GM12801 (cell line): ENCODE data around the gene OSBPL5.

Source experiments
- TF ChIP-seq, protein P1 (sequence below): IDR thresholded peaks from one replicate; pipeline ENCODE4 v1.5.1; 2011; ENCODE audit warnings: control low read depth; ENCODE audit not compliant: insufficient read length; ENCODE audit errors: extremely low read depth

The OSBPL5 gene

DNA sequence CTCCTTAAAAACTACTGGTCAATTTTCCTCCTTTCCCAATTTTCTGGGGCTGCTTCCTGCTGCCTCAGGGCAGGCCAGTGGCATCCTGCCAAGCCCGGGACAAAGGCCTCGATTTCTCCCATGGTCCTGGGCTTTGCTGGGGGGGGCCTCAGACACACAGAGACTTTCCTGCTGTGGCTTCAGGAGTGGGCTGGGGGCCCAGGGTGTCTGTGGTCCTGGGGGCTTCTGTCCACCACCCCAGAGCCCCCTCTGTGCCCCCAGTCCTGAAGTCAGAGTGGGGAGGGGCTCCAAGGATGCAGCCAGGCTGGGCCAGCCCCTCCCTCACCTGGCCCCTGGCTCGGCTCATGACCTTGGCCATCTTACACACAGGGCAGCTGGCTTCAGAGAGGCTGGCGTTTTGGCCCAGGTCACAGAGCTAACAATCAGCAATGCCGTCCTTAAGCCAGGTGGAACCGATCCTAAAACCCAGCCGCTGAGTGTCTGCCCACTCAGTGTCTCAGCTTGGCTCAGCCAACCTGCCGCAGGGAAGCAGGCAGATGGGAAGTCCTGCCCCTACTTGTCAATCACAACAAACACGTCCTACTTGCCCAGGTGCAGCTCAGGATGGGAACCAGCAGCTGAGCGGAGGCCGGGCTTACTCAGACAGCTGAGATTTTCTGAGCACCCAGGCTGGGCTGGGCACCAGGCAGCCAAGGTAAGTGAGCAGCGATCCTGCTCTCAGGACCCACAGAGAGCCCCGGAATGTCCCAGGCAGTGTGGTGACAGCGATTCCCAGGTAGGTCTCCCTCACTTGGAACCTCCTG lies 34.6 kb downstream of the OSBPL5 start:
- TF ChIP-seq, protein P1, sequence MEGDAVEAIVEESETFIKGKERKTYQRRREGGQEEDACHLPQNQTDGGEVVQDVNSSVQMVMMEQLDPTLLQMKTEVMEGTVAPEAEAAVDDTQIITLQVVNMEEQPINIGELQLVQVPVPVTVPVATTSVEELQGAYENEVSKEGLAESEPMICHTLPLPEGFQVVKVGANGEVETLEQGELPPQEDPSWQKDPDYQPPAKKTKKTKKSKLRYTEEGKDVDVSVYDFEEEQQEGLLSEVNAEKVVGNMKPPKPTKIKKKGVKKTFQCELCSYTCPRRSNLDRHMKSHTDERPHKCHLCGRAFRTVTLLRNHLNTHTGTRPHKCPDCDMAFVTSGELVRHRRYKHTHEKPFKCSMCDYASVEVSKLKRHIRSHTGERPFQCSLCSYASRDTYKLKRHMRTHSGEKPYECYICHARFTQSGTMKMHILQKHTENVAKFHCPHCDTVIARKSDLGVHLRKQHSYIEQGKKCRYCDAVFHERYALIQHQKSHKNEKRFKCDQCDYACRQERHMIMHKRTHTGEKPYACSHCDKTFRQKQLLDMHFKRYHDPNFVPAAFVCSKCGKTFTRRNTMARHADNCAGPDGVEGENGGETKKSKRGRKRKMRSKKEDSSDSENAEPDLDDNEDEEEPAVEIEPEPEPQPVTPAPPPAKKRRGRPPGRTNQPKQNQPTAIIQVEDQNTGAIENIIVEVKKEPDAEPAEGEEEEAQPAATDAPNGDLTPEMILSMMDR: no peak

DNA sequence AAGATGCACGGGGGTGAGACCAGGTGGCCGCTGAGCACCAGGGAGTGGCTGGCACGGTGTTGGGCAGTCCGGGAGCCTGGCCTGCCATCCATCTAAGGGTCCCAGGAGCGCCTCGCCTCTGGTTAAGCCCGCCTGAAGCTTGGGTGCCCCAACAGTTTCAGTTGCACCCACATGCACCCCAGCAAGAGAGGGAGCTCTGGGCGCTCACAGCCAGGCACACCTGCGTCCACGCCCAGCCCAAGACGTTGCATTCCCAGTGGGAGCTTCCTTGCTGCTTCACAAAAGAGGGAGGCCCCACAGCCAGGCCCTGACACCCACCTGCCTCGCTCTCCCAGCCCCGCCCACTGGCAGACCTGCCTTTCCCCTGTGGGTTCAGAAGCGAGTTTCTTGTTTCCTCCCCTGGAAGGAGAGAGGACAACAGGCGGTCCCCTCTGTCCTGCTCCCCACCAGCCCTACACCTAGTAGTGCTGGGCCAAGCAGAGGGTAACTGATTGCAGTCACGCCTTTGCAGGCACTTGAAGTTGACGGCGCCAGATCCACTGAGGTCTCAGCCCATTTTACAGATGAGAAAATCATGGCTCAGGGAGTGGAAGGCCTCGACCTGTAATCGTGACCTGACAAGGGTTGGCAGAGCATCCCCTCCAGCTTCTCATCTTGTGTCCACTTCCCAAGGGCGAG lies 35.4 kb downstream of the OSBPL5 start:
- TF ChIP-seq, protein P1: no peak

DNA sequence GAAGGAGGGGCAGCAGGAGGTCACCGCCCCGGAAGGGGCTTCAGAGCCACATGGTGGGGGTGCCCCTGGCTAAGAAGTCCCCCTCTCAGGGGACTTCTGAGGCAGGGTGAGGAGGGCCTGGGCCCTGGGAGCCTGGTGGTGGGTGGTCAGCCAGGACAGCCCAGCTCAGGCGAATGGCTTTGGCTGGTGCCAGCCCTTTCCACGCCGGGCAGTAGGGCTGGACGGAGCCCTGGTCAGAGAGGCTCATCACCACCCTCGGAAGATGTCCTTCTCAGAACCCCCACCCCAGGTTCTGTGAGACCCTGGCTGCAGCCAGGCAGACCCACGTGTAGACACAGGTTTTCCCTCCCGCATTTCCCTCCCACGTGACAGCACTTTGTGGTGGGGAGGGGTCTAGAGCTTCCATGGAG lies 35.9 kb downstream of the OSBPL5 start:
- TF ChIP-seq, protein P1: no peak

DNA sequence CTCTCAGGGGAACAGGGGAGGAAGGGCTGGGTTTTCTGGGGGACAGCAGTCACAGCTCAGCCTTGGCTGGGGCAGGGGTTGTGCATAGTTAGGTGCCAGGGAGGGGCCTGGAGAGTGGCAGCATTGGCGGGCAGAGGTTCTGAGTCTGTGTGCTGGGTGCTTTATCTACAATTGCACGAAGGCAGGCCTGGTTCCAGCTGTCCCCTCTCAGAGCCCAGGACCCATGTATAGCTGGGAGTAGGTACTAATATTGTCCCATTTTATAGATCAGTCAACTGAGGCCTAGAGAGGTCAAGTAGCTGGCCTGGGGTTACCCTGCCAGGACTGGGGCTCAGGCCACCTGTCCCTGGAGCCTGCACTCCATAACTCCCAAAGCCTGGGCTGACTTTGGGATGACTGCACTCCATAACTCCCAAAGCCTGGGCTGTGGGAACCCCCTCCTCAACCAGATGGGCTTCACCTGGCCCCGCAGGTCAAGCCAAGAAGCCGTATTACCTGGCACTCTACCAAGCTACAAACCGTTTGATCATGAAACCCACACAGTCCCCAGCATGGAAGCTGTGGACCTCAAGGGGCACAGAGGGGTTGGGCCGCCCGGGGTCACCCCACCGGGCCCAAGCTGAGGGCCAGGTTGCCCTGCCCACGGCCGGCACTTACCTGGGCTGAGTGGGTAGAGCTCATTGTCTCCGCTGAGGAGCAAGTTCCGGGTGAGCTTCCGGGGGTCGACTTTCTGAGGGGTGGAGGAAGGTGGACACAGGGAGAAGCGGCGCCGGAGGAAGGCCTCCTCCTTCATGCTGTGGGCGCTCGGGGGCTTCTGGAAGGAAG lies 36.5 kb downstream of the OSBPL5 start:
- TF ChIP-seq, protein P1: no peak

DNA sequence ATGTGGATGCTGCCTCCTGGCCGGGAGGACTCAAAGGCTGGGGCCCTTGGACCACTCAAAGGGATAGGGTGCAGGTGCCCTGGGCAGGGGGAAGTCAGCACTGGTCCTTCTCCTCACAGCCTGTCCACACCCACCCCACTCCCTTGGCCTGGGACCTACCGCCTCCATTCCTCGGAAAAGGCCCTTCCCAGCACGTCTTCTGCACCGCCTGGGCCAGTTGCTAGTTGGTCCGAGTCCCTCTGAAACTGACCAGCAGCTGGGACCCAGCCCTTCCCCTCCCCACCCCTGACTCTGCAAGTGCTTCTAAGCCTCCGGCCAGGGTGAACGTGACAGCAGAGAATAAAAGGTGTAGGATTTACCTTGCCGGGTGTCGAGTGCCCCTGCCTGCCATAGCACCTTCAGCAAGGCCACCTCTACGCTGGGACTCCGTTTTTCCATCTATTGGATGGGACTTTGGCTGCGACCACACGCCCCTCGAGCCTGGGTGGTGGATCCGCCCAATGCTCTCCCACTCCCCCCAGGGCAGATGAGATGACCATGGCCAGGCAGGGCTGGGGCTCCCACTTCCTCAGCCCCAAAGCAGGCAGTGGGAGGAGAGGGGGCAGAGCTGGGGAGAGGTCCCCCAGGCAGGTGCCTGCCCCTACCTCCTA lies 37.3 kb downstream of the OSBPL5 start:
- TF ChIP-seq, protein P1: no peak

DNA sequence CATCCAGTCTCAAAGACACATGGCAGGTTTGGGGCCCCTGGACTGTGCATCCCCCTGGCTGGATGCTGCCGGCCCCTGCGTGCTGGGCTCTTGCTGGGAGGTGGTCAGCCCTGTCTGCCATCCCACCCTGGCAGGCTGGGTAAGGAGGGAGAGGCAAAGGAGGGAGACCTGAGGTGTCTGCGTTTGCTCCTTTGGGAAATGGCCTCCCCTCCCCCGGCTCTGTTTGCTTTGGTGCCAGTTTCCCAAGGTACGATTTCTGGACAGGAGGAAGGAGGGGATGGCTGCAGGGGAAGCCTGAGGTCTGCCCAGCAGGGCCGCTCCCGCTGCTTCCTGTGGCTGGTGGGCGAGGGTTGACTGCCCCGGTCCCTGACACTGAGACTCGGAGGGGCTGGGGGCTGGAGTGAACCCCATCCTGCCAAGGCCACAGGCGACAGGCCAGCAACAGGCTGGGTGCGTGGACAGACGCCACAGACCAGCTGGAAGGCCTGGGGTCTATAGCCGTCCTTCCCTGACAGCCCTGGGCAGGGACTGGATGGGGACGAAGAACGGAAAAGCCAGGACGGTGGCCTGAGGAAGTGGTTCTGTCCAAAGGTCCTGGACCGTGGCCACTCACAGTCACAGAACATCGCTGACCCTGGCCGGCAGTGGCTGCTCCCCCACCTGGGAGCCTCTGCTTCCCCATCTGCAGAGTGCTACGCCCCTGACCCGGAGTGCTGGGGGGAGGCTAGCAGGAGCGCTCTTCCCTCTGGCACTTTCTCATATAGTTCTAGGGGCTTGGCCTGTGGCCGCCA lies 38.0 kb downstream of the OSBPL5 start:
- TF ChIP-seq, protein P1: no peak
